ENCODE data around the gene CREB3L2. TPM values are rescaled to one million over a fixed set of nuclear protein-coding genes. Genes with fewer than 3 reads are reported as not detected.

CREB3L2 gene
- total RNA-seq, 1 donor from 2014 or later = 28.9 TPM

- DNase-seq = no peak
- no peaks in the 10 kb centered on the region for H3K36me3 ChIP-seq
- intact Hi-C loops (cut with micrococcal nuclease) = no loop called here
- no peaks in the 10 kb centered on the region for H3K27me3 ChIP-seq (ENCODE audit: low read depth)
- no peaks in the 10 kb centered on the region for H3K9me3 ChIP-seq (replicated peaks)
- TF ChIP-seq CTCF (IDR thresholded peaks at IDR 0.05; ENCODE audit: borderline replicate concordance) = no peak
- H3K4me1 ChIP-seq = peaks cover 87% of the 10 kb centered on the region
- H3K4me3 ChIP-seq = peak overlapping the region; percentile 13
- H3K27ac ChIP-seq (replicated peaks) = peak overlapping the region; percentile 12
Observed at GRCh38 chr7:137998250-137998649, 3.6 kb downstream of the CREB3L2 start.

- Histone ChIP-seq H3K27ac (replicated peaks) (peak overlapping the region; percentile 86), H3K36me3 (no peaks in the 10 kb centered on the region), H3K27me3 (ENCODE audit: low read depth) (no peaks in the 10 kb centered on the region), H3K9me3 (replicated peaks) (no peaks in the 10 kb centered on the region), H3K4me3 (peak overlapping the region; percentile 14), H3K4me1 (peaks cover 95% of the 10 kb centered on the region)
- DNase-seq = no peak
- intact Hi-C loops (cut with micrococcal nuclease) = no loop called here
- no peak for TF ChIP-seq CTCF (IDR thresholded peaks at IDR 0.05; ENCODE audit: borderline replicate concordance)
Observed at GRCh38 chr7:137996871-137997270, 5.0 kb downstream of the CREB3L2 start.

GRCh38 chr7:137996386-137996851 lies 5.5 kb downstream of the CREB3L2 start:
- no peaks in the 10 kb centered on the region for H3K9me3 ChIP-seq (replicated peaks)
- no peaks in the 10 kb centered on the region for H3K27me3 ChIP-seq (ENCODE audit: low read depth)
- H3K36me3 ChIP-seq = no peaks in the 10 kb centered on the region
- intact Hi-C loops (cut with micrococcal nuclease) = no loop called here
- peaks cover 95% of the 10 kb centered on the region for H3K4me1 ChIP-seq
- H3K27ac ChIP-seq (replicated peaks) = peak overlapping the region; percentile 86
- no peak for TF ChIP-seq CTCF (IDR thresholded peaks at IDR 0.05; ENCODE audit: borderline replicate concordance)
- peak; percentile 68 for DNase-seq
- peak overlapping the region; percentile 14 for H3K4me3 ChIP-seq

- intact Hi-C loops (cut with micrococcal nuclease) = no loop called here
- DNase-seq = no peak
- Histone ChIP-seq H3K27me3 (ENCODE audit: low read depth) (no peaks in the 10 kb centered on the region), H3K4me1 (peaks cover 99% of the 10 kb centered on the region), H3K36me3 (no peaks in the 10 kb centered on the region), H3K27ac (replicated peaks) (peak overlapping the region; percentile 86), H3K9me3 (replicated peaks) (no peaks in the 10 kb centered on the region), H3K4me3 (no peak overlapping the region)
- no peak for TF ChIP-seq CTCF (IDR thresholded peaks at IDR 0.05; ENCODE audit: borderline replicate concordance)
Observed at GRCh38 chr7:137994216-137994615, 7.7 kb downstream of the CREB3L2 start.

- peaks cover 100% of the 10 kb centered on the region for H3K4me1 ChIP-seq
Observed at GRCh38 chr7:137993395-137993743, 8.5 kb downstream of the CREB3L2 start.

More at GRCh38 chr7:137993395-137993743, 8.5 kb downstream of the CREB3L2 start:
- H3K27ac ChIP-seq (replicated peaks) = peak overlapping the region; percentile 86
- DNase-seq = no peak
- no peaks in the 10 kb centered on the region for H3K36me3 ChIP-seq
- no peak for TF ChIP-seq CTCF (IDR thresholded peaks at IDR 0.05; ENCODE audit: borderline replicate concordance)
- H3K27me3 ChIP-seq (ENCODE audit: low read depth) = no peaks in the 10 kb centered on the region
- no peaks in the 10 kb centered on the region for H3K9me3 ChIP-seq (replicated peaks)
- intact Hi-C loops (cut with micrococcal nuclease) = no loop called here
- no peak overlapping the region for H3K4me3 ChIP-seq

Data from left ventricle myocardium inferior (tissue), 1 donor.